Endothelial cell of umbilical vein (primary cell): ENCODE results near the gene ALK.

ENCODE experiments used
- CTCF ChIP-seq, 2 donors: IDR thresholded peaks; 1 replicate in 1 of 2; 2 replicates in 1 of 2; pipeline ENCODE4 v1.5.1; 2011; ENCODE audit warnings: low read length in 2 of 2, mild to moderate bottlenecking in 2 of 2, moderate library complexity in 2 of 2, control low read depth in 1 of 2, inconsistent platforms in 1 of 2, low read depth in 1 of 2; ENCODE audit not compliant: insufficient read depth in 1 of 2; ENCODE audit errors: extremely low read depth in 1 of 2
- EZH2 ChIP-seq: IDR thresholded peaks from 2 replicates; pipeline ENCODE4 v1.6.1; 2012; ENCODE audit warnings: borderline replicate concordance, low read depth, mild to moderate bottlenecking, moderate library complexity, low read length, inconsistent platforms; ENCODE audit not compliant: severe bottlenecking
- FOS ChIP-seq: IDR thresholded peaks from 2 replicates; pipeline ENCODE4 v1.6.1; 2011; ENCODE audit warnings: mild to moderate bottlenecking, low read length, moderate library complexity, borderline replicate concordance; ENCODE audit not compliant: insufficient read depth
- GATA2 ChIP-seq: IDR thresholded peaks from 2 replicates; pipeline ENCODE4 v1.7.0; 2011; ENCODE audit warnings: low read depth, mild to moderate bottlenecking, moderate library complexity, mixed read lengths, low read length; ENCODE audit not compliant: insufficient read length, insufficient read depth
- JUN ChIP-seq: IDR thresholded peaks from 2 replicates; pipeline ENCODE4 v1.6.1; 2011; ENCODE audit warnings: borderline replicate concordance, low read depth; ENCODE audit not compliant: insufficient read length, insufficient read depth
- MAX ChIP-seq: IDR thresholded peaks from 2 replicates; pipeline ENCODE4 v1.6.1; 2011; ENCODE audit not compliant: insufficient read depth, insufficient read length
- MYC ChIP-seq: IDR thresholded peaks from one replicate; pipeline ENCODE4 v1.6.1; 2011; ENCODE audit warnings: mild to moderate bottlenecking, low read depth, low read length
- POLR2A ChIP-seq: IDR thresholded peaks from 2 replicates; pipeline ENCODE4 v1.6.1; 2012; ENCODE audit warnings: low read depth, mild to moderate bottlenecking, control low read depth, low read length
- POLR2AphosphoS5 ChIP-seq: IDR thresholded peaks from 2 replicates; pipeline ENCODE4 v1.6.1; 2012; ENCODE audit warnings: low read depth, mild to moderate bottlenecking, control low read depth, low read length, moderate library complexity; ENCODE audit not compliant: insufficient read depth

- TF ChIP-seq POLR2A = no peak
- TF ChIP-seq CTCF (IDR thresholded peaks at IDR 0.05; ENCODE audit: extremely low read depth in 1 of 2, insufficient read depth in 1 of 2, low read depth in 1 of 2, low read length in 2 of 2) = no peak
- no peak for TF ChIP-seq EZH2
- TF ChIP-seq MYC = no peak
- no peak for TF ChIP-seq MAX
- no peak for TF ChIP-seq POLR2AphosphoS5
- TF ChIP-seq FOS = no peak
- no peak for TF ChIP-seq JUN
- TF ChIP-seq GATA2 = no peak
Observed at GRCh38 chr2:29519338-29519925, 402.0 kb downstream of the ALK start.
